M059J (cell line): ENCODE measurements around the gene LRRC38. TPM values are rescaled to one million over a fixed set of nuclear protein-coding genes. Genes with fewer than 3 reads are reported as not detected.

Experiments
- DNase-seq: peaks from one replicate; pipeline ENCODE4 v3.0.0-alpha.2; 2012; ENCODE audit warnings: low read depth
- total RNA-seq: library from RNA; depleted of rRNA; stranded (reverse); fragments of >200 nt; shearing (Covaris generic); gene quantifications from 2 replicates; pipeline ENCODE4 v1.2.3, GENCODE V29; 2014

The LRRC38 gene
- total RNA-seq, 1 experiment from 2014 or later = 0.15 TPM

GRCh38 chr1:13517193-13517812 is 3.5 kb upstream of the LRRC38 start:
- DNase-seq = no peak

- no peak for DNase-seq
Observed at GRCh38 chr1:13516606-13517005, 2.8 kb upstream of the LRRC38 start.

GRCh38 chr1:13514821-13515220 is 1.0 kb upstream of the LRRC38 start:
- DNase-seq = no peak

DNA sequence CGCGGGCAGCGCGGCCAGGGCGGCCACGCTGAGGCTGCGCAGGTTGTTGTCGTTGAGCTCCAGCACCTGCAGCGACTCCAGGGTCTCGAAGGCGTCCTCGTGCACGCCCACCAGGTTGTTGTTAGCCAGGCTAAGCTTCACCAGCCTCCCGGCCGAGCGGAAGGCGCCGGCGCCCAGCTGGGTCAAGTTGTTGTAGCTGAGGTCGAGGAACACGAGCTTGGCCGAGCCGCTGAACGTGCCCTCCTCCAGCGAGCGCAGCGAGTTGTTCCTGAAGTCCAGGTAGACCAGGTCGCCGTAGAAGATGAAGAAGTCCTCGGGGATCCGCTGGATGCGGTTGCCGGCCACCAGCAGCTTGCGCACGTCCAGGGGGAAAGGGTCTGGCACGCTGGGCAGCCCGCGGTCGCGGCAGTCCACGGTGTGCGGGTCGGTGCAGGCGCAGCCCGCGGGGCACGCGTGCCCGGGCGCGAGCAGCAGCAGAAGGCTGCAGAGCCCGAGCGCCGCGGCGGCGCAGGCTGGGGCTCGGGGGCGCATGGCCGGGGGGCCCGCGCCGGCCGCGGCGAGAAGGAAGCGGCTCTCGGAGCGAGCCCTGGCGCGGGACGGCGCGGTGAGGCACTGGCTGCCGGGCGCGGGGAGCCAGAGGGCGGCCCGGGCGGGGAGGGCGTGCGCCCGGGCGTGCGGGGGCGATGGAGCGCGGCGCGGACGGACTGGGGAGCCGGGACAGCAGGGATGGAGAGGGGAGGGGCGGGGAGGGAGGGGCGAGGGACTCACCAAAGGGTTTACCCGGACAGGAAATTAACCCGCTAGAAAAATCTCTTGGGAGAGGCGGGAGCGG is 524 bp downstream of the LRRC38 start:
- DNase-seq = no peak

DNA sequence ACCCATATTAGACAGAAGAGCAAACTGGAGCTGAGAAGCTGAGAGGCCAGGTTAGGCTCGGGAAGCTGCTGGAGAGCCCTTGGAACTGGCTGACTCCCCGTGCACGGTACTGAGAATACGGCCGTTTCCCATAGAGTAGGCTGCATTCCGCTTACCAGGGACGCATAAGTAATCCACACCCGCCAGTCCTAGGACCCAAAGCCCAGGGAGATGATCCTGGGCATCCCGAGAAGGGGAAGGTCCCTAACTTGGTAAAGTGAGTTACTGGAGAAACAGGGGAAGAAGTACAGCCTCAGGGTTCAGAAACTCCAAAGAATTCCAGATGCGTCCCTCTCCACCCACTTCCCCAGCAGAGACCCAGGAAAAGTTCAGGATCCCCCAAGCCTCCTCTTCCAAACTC is 1.3 kb downstream of the LRRC38 start:
- DNase-seq = no peak

DNA sequence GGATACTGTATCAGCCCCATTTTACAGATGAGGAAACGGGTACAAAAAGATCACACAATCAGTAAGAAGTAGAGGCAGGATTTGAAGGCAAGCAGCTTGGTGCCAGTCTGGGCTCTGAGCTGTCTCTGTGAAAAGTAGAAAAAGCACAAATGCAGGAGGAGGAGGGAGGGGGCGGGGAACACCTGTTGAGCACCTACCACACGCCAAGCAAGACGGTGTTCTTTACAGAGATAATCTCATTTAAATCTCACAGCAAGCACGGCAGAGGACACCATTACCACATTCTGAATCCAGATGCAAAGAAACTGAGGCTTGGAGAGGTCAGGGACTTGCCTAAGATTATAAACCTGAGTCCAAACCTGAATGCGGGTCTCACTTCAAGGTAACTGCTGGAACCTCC is 3.3 kb downstream of the LRRC38 start:
- DNase-seq = no peak

GRCh38 chr1:13507075-13507474 is 6.7 kb downstream of the LRRC38 start:
- DNase-seq = peak; percentile 32

DNA sequence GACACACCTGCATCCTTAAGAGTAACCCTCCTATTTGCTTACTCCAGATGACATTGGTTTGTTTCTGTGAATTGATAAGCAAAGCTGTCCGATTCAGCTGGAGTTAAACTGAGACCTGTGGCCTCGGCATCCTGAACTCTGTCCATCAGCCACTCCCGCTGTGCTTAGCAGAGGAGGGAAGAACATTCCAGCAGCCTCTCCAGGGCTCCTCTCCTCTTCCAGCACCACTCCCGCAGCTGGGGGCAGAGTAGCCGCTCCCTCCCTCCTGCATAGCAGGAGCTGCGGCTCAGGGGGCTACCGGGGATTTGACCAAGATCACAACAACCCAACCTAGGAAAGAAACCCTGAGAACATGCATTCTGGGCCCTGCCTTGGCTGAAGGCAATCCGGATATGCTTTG is 8.8 kb downstream of the LRRC38 start:
- DNase-seq = no peak

DNA sequence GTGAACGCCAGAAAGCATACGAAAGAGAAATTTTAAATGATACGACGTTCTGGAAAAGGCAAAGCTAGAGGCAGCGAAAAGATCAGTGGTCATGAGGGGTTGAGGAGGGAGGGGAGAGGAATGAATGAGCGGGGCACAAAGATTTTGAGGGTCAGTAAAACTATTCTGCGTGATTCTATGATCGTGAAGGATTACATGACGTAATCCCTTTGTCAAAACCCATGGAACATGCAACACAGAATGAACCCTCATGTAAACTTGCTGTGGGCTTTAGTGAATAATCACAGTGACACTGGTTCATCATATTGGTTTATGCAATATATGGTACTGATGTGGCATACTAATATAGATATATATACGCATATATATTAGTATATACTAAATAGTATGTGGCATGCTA is 13.0 kb downstream of the LRRC38 start:
- DNase-seq = no peak

DNA sequence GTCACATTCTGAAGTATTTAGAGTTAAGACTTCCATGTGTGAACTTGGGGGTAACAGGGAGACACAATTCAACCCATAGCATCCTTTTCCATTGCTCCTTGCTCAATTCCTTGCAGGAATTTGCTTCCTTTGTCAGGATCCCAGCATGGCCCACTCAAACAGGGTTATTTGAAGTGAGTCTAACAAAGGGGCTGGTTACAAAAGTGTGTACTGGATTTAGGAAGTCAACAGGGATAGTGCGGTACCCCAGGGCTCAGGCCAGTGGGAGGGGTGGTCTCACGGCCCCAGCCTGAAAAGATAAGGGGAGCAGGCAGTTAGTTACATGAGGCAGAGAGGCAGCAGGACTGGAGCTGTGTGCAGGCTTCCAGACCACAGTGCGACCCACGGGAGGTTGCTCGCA is 14.4 kb downstream of the LRRC38 start:
- DNase-seq = no peak

- DNase-seq = no peak
Observed at GRCh38 chr1:13498553-13498952, 15.2 kb downstream of the LRRC38 start.

- DNase-seq = no peak
Observed at GRCh38 chr1:13495186-13495585, 18.6 kb downstream of the LRRC38 start.

- DNase-seq = no peak
Observed at GRCh38 chr1:13494712-13495111, 19.1 kb downstream of the LRRC38 start.

DNA sequence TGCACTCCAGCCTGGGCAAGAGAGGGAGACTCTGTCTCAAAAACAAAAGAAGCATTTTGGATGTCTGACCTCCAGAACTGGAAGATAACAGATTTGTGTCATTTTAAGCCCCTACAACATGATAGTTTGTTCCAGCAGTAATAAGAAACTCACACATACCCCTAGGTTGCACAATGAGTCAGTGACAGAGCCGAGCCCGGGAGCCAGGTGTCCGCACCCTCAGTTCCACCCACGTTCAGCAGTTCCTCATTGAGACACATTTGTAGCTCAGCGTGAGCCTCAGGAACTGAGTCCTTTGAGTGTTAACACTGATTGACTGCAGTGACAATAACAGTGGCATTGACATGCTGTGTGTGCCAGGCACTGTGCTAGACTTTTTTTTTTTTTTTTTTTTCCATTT is 19.8 kb downstream of the LRRC38 start:
- no peak for DNase-seq

DNA sequence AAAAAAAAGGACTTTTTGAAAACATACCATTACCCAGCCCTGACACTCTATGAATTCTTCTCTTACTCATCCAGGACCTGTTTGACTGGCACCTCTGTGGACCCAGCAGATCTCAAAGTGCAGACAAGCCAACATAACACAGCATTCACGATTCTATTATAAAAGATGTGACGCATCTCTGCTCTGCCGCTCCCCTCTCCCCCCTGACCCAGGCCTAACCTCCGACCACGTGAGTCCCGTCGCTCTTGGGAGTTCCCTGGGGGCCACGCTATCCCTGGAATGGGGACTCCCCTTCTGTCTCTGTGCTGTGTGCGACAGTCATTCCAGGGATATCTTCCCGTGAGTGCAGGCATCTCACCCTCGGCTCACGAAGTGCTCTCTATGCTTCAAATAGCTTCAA is 21.1 kb downstream of the LRRC38 start:
- DNase-seq = no peak

DNA sequence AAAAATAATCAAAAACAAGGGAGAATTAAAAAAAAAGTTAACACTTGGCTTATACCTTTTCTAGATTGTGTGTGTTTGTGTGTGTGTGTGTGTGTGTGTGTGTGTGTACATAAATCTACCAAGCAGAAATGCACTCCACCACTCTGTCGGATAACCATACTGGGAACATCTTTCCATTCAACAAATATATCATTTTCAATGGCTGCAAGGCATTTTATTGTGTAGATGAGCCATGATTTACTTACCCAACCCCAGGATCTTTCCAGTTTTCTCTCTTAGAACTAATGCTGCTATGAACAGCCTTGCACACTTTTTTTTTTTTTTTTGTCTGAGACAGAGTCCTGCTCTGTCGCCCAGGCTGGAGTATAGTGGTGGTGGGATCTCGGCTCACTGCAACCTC is 25.8 kb downstream of the LRRC38 start:
- DNase-seq = no peak

GRCh38 chr1:13487143-13487868 is 26.5 kb downstream of the LRRC38 start:
- DNase-seq = no peak

- no peak for DNase-seq
Observed at GRCh38 chr1:13483946-13484345, 29.9 kb downstream of the LRRC38 start.

GRCh38 chr1:13482600-13482999 is 31.2 kb downstream of the LRRC38 start:
- DNase-seq = no peak

GRCh38 chr1:13479171-13479856 is 34.5 kb downstream of the LRRC38 start:
- no peak for DNase-seq

GRCh38 chr1:13478692-13479091 is 35.1 kb downstream of the LRRC38 start:
- no peak for DNase-seq

DNA sequence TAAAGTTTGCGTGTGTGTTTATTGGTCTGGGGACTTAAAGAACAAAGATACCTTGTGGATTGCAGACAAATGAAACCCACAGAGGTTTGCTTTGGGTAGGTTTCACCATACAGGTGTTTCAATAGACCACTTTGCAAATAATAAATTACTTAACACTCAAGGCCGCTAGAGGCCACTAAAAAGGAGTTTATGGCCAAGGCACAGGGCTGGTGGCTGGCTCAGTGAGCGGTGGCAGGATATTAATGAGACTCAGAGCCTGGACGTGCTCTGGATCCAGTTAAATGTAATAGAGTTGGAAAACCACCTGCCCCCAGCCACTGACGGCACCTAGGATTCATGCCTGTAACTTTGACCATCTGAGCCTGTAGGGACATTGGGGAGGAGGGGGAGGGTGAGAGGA is 44.5 kb downstream of the LRRC38 start:
- peak; percentile 38 for DNase-seq
